Right lobe of liver (tissue), 4 donors: ENCODE results near the gene INPP5J.

Source experiments
- POLR2A ChIP-seq: fragments of 450-650 bp; IDR thresholded peaks from one replicate; pipeline ENCODE4 v1.6.1; 2017; ENCODE audit warnings: antibody characterized with exemption, mild to moderate bottlenecking
- TF ChIP-seq, protein P1 (sequence below), 4 donors: fragments of 200-600 bp in 3 of 4; fragments of 450-650 bp in 1 of 4; IDR thresholded peaks; one replicate each; pipeline versions ENCODE4 v1.5.1 to v1.8.0; 2016 to 2022; ENCODE audit warnings: antibody characterized with exemption in 4 of 4, mild to moderate bottlenecking in 2 of 4
- donor health status: DM: no; HTN: no; CAD: no.
- donor health status: DM: no; HTN: no; CAD: no.
- donor health status: DM: no; HTN: yes; CAD: no.

DNA sequence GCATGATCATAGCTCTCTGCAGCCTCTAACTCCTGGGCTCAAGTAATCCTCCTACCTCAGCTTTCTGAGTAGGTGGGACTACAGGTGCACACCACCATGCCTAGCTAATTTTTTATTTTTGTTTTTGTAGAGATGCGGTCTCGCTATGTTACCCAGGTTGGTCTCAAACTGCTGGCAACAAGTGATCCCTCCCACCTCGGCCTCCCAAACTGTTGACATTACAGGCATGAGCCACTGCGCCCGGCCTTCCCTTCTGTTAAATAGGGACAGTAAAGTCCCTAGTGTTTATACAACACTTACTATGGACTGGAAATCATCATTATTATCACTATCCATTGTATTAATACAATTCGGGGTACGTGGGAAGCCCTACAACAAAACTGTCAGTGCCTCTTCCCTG, 28.0 kb upstream of the INPP5J start:
- TF ChIP-seq, protein P1, sequence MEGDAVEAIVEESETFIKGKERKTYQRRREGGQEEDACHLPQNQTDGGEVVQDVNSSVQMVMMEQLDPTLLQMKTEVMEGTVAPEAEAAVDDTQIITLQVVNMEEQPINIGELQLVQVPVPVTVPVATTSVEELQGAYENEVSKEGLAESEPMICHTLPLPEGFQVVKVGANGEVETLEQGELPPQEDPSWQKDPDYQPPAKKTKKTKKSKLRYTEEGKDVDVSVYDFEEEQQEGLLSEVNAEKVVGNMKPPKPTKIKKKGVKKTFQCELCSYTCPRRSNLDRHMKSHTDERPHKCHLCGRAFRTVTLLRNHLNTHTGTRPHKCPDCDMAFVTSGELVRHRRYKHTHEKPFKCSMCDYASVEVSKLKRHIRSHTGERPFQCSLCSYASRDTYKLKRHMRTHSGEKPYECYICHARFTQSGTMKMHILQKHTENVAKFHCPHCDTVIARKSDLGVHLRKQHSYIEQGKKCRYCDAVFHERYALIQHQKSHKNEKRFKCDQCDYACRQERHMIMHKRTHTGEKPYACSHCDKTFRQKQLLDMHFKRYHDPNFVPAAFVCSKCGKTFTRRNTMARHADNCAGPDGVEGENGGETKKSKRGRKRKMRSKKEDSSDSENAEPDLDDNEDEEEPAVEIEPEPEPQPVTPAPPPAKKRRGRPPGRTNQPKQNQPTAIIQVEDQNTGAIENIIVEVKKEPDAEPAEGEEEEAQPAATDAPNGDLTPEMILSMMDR (IDR thresholded peaks at IDR 0.05), result no peak
- no peak for TF ChIP-seq POLR2A
